H9 (cell line): ENCODE results near the gene NFE2. TPM values are rescaled to one million over a fixed set of nuclear protein-coding genes. Genes with fewer than 3 reads are reported as not detected.
A peak's percentile ranks its signal among the peaks of the same experiment; 100 is the strongest.

Source experiments
- DNase-seq: peaks from one replicate; pipeline ENCODE4 v3.0.0-alpha.2; 2017
- H2AFZ ChIP-seq: one replicate; pipeline ENCODE4 v1.6.1; 2013; ENCODE audit warnings: mild to moderate bottlenecking, low read length, control low read depth, moderate library complexity
- H2AK5ac ChIP-seq: 2 replicates; pipeline ENCODE4 v1.6.1; 2013; ENCODE audit warnings: low read length, control low read depth, mixed read lengths; ENCODE audit not compliant: insufficient read length
- H2BK120ac ChIP-seq: one replicate; pipeline ENCODE4 v1.6.1; 2013; ENCODE audit warnings: low read depth, mild to moderate bottlenecking, low read length, control low read depth, inconsistent platforms; ENCODE audit not compliant: poor library complexity, severe bottlenecking
- H2BK12ac ChIP-seq: 2 replicates; pipeline ENCODE4 v1.6.1; 2013; ENCODE audit warnings: low read length, control low read depth, mixed read lengths, low read depth; ENCODE audit not compliant: insufficient read length
- H2BK15ac ChIP-seq: 2 replicates; pipeline ENCODE4 v1.6.1; 2013; ENCODE audit warnings: low read depth, low read length, control low read depth
- H2BK20ac ChIP-seq: one replicate; pipeline ENCODE4 v1.6.1; 2013; ENCODE audit warnings: low read depth, mild to moderate bottlenecking, low read length, control low read depth, inconsistent platforms; ENCODE audit not compliant: poor library complexity, severe bottlenecking
- H2BK5ac ChIP-seq: 2 replicates; pipeline ENCODE4 v1.6.1; 2013; ENCODE audit warnings: low read length, control low read depth, mixed read lengths; ENCODE audit not compliant: insufficient read length
- H3K14ac ChIP-seq: 2 replicates; pipeline ENCODE4 v1.6.1; 2013; ENCODE audit warnings: low read length, control low read depth; ENCODE audit not compliant: insufficient read depth
- H3K18ac ChIP-seq: 2 replicates; pipeline ENCODE4 v1.6.1; 2013; ENCODE audit warnings: low read depth, mild to moderate bottlenecking, mixed read lengths, low read length, control low read depth; ENCODE audit not compliant: insufficient read length
- H3K23ac ChIP-seq: 2 replicates; pipeline ENCODE4 v1.6.1; 2013; ENCODE audit warnings: low read length, control low read depth, mixed read lengths, low read depth; ENCODE audit not compliant: insufficient read length
- H3K23me2 ChIP-seq: 2 replicates; pipeline ENCODE4 v1.6.1; 2013; ENCODE audit warnings: low read depth, mild to moderate bottlenecking, mixed read lengths, low read length, control low read depth; ENCODE audit not compliant: insufficient read length, poor library complexity, severe bottlenecking
- H3K27ac ChIP-seq: 2 replicates; pipeline ENCODE4 v1.5.1; 2013; ENCODE audit warnings: low read length, control low read depth, mixed read lengths, low read depth; ENCODE audit not compliant: insufficient read length
- H3K27me3 ChIP-seq: 2 replicates; pipeline ENCODE4 v1.6.1; 2013; ENCODE audit warnings: low read length, control low read depth, inconsistent platforms; ENCODE audit not compliant: insufficient read depth
- H3K4ac ChIP-seq: 2 replicates; pipeline ENCODE4 v1.6.1; 2013; ENCODE audit warnings: low read depth, mild to moderate bottlenecking, control low read depth, inconsistent platforms, low read length, moderate library complexity
- H3K4me1 ChIP-seq: 2 replicates; pipeline ENCODE4 v1.6.1; 2013; ENCODE audit warnings: low read length, control low read depth, inconsistent platforms; ENCODE audit not compliant: insufficient read depth
- H3K4me2 ChIP-seq: 2 replicates; pipeline ENCODE4 v1.6.1; 2013; ENCODE audit warnings: low read length, control low read depth, mixed read lengths; ENCODE audit not compliant: insufficient read length, insufficient read depth
- H3K56ac ChIP-seq: 2 replicates; pipeline ENCODE4 v1.6.1; 2013; ENCODE audit warnings: low read depth, mild to moderate bottlenecking, mixed read lengths, low read length, control low read depth; ENCODE audit not compliant: insufficient read length
- H3K79me1 ChIP-seq: 2 replicates; pipeline ENCODE4 v1.6.1; 2013; ENCODE audit warnings: low read depth, mild to moderate bottlenecking, moderate library complexity, low read length, control low read depth, inconsistent platforms; ENCODE audit not compliant: insufficient read depth, poor library complexity, severe bottlenecking
- H3K79me2 ChIP-seq: 2 replicates; pipeline ENCODE4 v1.6.1; 2013; ENCODE audit warnings: low read length, control low read depth, inconsistent platforms; ENCODE audit not compliant: insufficient read depth
- H3K9ac ChIP-seq: 2 replicates; pipeline ENCODE4 v1.6.1; 2013; ENCODE audit warnings: low read length, control low read depth, mixed read lengths; ENCODE audit not compliant: insufficient read length; ENCODE audit errors: extremely low read depth
- H3K9me3 ChIP-seq: one replicate; pipeline ENCODE4 v1.6.1; 2013; ENCODE audit warnings: low read depth, low read length, inconsistent platforms; ENCODE audit not compliant: control insufficient read depth
- H3T11ph ChIP-seq: one replicate; pipeline ENCODE4 v1.6.1; 2013; ENCODE audit warnings: mild to moderate bottlenecking, low read length, control low read depth, inconsistent platforms
- H4K20me1 ChIP-seq: one replicate; pipeline ENCODE4 v1.6.1; 2013; ENCODE audit not compliant: control insufficient read depth, insufficient read length, insufficient read depth
- H4K5ac ChIP-seq: 2 replicates; pipeline ENCODE4 v1.6.1; 2013; ENCODE audit warnings: low read depth, mild to moderate bottlenecking, mixed read lengths, low read length, control low read depth; ENCODE audit not compliant: insufficient read length
- H4K8ac ChIP-seq: replicated peaks from 2 replicates; pipeline ENCODE4 v1.6.1; 2013; ENCODE audit warnings: low read length, control low read depth, mixed read lengths, low read depth; ENCODE audit not compliant: insufficient read length
- H4K91ac ChIP-seq: 2 replicates; pipeline ENCODE4 v1.6.1; 2013; ENCODE audit warnings: low read depth, mild to moderate bottlenecking, moderate library complexity, mixed read lengths, low read length, control low read depth; ENCODE audit not compliant: insufficient read length
- H3K27ac Mint-ChIP-seq, 3 experiments: 2 replicates in 2 of 3; 3 replicates in 1 of 3; pipeline ENCODE4 v1.8.0; 2020 to 2021; ENCODE audit warnings: mixed read lengths in 3 of 3, mild to moderate bottlenecking in 1 of 3, moderate library complexity in 1 of 3
- H3K27me3 Mint-ChIP-seq: 2 replicates; pipeline ENCODE4 v1.8.0; 2021; ENCODE audit warnings: low read depth, mild to moderate bottlenecking, moderate library complexity, mixed read lengths
- H3K36me3 Mint-ChIP-seq, 3 experiments: 2 replicates in 2 of 3; 3 replicates in 1 of 3; pipeline ENCODE4 v1.8.0; 2020 to 2021; ENCODE audit warnings: low read depth in 3 of 3, mixed read lengths in 3 of 3; ENCODE audit not compliant: insufficient read depth in 1 of 3
- H3K4me1 Mint-ChIP-seq, 2 experiments: 2 replicates each; pipeline ENCODE4 v1.8.0; 2020; ENCODE audit warnings: mixed read lengths in 2 of 2
- H3K4me3 Mint-ChIP-seq, 2 experiments: 2 replicates in 1 of 2; 3 replicates in 1 of 2; pipeline ENCODE4 v1.8.0; 2020 to 2021; ENCODE audit warnings: mild to moderate bottlenecking in 2 of 2, mixed read lengths in 2 of 2, moderate library complexity in 1 of 2
- H3K9me3 Mint-ChIP-seq, 2 experiments: 2 replicates in 1 of 2; 3 replicates in 1 of 2; pipeline ENCODE4 v1.8.0; 2020; ENCODE audit warnings: mild to moderate bottlenecking in 2 of 2, mixed read lengths in 2 of 2, moderate library complexity in 1 of 2
- CTCF ChIP-seq: fragments of 200-600 bp; sonication (generic); conservative IDR thresholded peaks from 3 replicates; pipeline ENCODE4 v1.8.0; 2021; ENCODE audit warnings: antibody characterized with exemption, mild to moderate bottlenecking
- WGBS: extraction: QIAGEN DNeasy Blood & Tissue Kit; methylation state at CpG from one replicate; pipeline ENCODE4 v1.1.7; 2013; ENCODE audit warnings: missing lambda C conversion rate, low lambda C conversion rate, mixed read lengths; ENCODE audit not compliant: insufficient read length; ENCODE audit errors: extremely low coverage; 5-methylcytosine and 5-hydroxymethylcytosine counted together
- long read RNA-seq: library from polyadenylated mRNA; unstranded; transcript quantifications from one replicate; pipeline ENCODE4 v2.0.0, GENCODE V29; 2020
- total RNA-seq: library from RNA; stranded (reverse); gene quantifications from 2 replicates; pipeline ENCODE4 v1.2.1, GENCODE V29; 2021

NFE2 gene
- 1.2 and 1.5 TPM in 2 replicates for total RNA-seq
- long read RNA-seq, partial matches to known transcripts, result 0 of 3 reads
- long read RNA-seq, other reads (novel, unspliced or antisense), result 0 of 3 reads

DNA sequence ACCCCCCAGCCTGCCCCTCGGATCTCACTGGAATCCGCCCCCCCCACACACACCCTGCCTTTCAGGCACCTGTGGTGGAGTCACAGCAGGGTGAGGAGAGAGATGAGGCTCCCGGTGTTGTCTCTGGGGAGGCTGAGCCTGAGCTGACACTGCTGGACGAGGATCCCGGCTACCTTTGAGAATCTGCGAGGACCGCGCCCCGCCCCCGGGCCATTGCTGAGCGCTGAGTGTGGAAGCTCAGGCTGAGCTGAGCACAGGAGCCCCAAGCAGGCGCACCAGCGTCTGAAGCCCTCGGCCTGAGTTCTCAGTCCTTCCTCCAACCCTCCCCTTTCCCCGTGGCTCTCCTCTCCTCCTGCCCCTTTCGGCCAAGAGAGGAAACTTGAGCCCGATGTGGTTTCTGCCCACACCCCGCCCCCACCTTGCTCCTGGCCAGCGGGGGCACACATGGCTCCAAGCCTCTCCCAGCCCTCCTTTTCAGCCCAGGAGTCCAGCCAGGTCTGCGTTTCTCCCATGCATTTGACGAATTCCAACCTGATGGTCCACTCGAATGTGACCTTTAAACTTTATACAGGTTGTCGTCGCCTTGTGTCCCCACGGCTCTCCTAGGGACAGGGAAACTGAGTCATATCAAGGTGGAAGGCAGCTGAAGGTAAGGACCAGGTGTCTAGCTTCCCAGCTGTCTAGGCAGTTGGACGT, at the start of gene NFE2:
TSS of gene NFE2 (minus strand) at position 284 of the 696 bp plus-strand sequence. CDS start 5,767 bp downstream, outside the sequence.
- no peak within 1 kb of the TSS for H2BK12ac ChIP-seq
- peak within 1 kb of the TSS; percentile 4; the same call in 1 of the 2 replicates for H3K14ac ChIP-seq
- DNase-seq, result peak; percentile 93
- no peak within 1 kb of the TSS for H3K56ac ChIP-seq
- H3K36me3 Mint-ChIP-seq, result no peaks in the 10 kb centered on the region
- peaks cover 7% of the 10 kb centered on the region; the same call in 1 of the 2 replicates for H3K27me3 ChIP-seq
- H3K23ac ChIP-seq, result no peak within 1 kb of the TSS
- no peaks in the 10 kb centered on the region for H4K20me1 ChIP-seq
- H3K79me2 ChIP-seq, result no peaks in the 10 kb centered on the region
- peak within 1 kb of the TSS; percentile 85 to 92 (median 87); a peak in 6 of 7 replicates for H3K27ac Mint-ChIP-seq
- no peak within 1 kb of the TSS for H3K27ac ChIP-seq
- peaks cover 6% of the 10 kb centered on the region for H3K23me2 ChIP-seq
- peaks cover 33% of the 10 kb centered on the region for H3K27me3 Mint-ChIP-seq
- H2BK20ac ChIP-seq, result no peak within 1 kb of the TSS
- H3K18ac ChIP-seq, result peak within 1 kb of the TSS; percentile 48
- H3K9me3 Mint-ChIP-seq, result no peaks in the 10 kb centered on the region
- peaks cover 11% of the 10 kb centered on the region; the same call in 1 of the 2 replicates for H3K4me1 ChIP-seq
- H3K9me3 ChIP-seq, result no peaks in the 10 kb centered on the region
- H3K4me1 Mint-ChIP-seq, result peaks cover 51 to 60% of the 10 kb centered on the region in 2 experiments
- TF ChIP-seq CTCF, result peak; percentile 32; the same call in 2 of the 3 replicates
- peak within 1 kb of the TSS; percentile 0 for H3K9ac ChIP-seq
- H3K4me2 ChIP-seq, result peak within 1 kb of the TSS; percentile 84
- H3T11ph ChIP-seq, result no peak within 1 kb of the TSS
- no peak within 1 kb of the TSS for H4K5ac ChIP-seq
- H2AK5ac ChIP-seq, result no peak within 1 kb of the TSS
- no peak within 1 kb of the TSS; the same call in 1 of the 2 replicates for H3K4ac ChIP-seq
- H2BK5ac ChIP-seq, result no peak within 1 kb of the TSS
- H2BK15ac ChIP-seq, result no peak within 1 kb of the TSS
- H4K91ac ChIP-seq, result no peak within 1 kb of the TSS
- no peak within 1 kb of the TSS for H2BK120ac ChIP-seq
- H3K79me1 ChIP-seq, result no peaks in the 10 kb centered on the region
- no CpG with 5 or more reads among the region's 26 CpGs for WGBS
- H2AFZ ChIP-seq, result no peak within 1 kb of the TSS
- no peak within 1 kb of the TSS for H4K8ac ChIP-seq
- H3K4me3 Mint-ChIP-seq, result peak within 1 kb of the TSS; percentile 57 to 79
